Fibroblast of lung (primary cell): ENCODE results near the gene PNPLA7. TPM values are rescaled to one million over a fixed set of nuclear protein-coding genes. Genes with fewer than 3 reads are reported as not detected.
"Not testable (repeated sequence)": the region's sequence is repeated elsewhere in the genome, so short reads cannot be mapped to it uniquely, and the experiment has no call there.

Source experiments
- DNase-seq, 2 donors: peaks; one replicate each; pipeline versions ENCODE4 v3.0.0 to v3.0.0-alpha.2; 2010; ENCODE audit warnings: low read depth in 2 of 2
- H2AFZ ChIP-seq: 2 replicates; pipeline ENCODE4 v1.5.1; 2012; ENCODE audit warnings: low read length, control low read depth, inconsistent platforms
- H3K27ac ChIP-seq: 2 replicates; pipeline ENCODE4 v1.5.1; 2011; ENCODE audit warnings: low read length, control low read depth; ENCODE audit not compliant: insufficient read depth
- H3K27me3 ChIP-seq: 2 replicates; pipeline ENCODE4 v1.5.1; 2011; ENCODE audit warnings: mild to moderate bottlenecking, low read length; ENCODE audit not compliant: control insufficient read depth, insufficient read depth
- H3K36me3 ChIP-seq: 2 replicates; pipeline ENCODE4 v1.5.1; 2011; ENCODE audit warnings: low read length; ENCODE audit not compliant: control insufficient read depth, insufficient read depth
- H3K4me1 ChIP-seq: 2 replicates; pipeline ENCODE4 v1.5.1; 2011; ENCODE audit warnings: low read length; ENCODE audit not compliant: control insufficient read depth, insufficient read depth; ENCODE audit errors: extremely low read depth
- H3K4me2 ChIP-seq: 2 replicates; pipeline ENCODE4 v1.5.1; 2011; ENCODE audit warnings: low read length, control low read depth; ENCODE audit not compliant: insufficient read depth; ENCODE audit errors: extremely low read depth
- H3K4me3 ChIP-seq, 4 experiments: fragments of 200-600 bp in 1 of 4; sonication (generic) in 1 of 4; replicated peaks in 1 of 4; 2 replicates each; pipeline ENCODE4 v1.5.1; 2011 to 2016; ENCODE audit warnings: low read length in 4 of 4, low read depth in 3 of 4, mild to moderate bottlenecking in 3 of 4, control low read depth in 2 of 4, inconsistent platforms in 1 of 4, mixed read lengths in 1 of 4; ENCODE audit not compliant: insufficient read depth in 1 of 4; ENCODE audit errors: control extremely low read depth in 1 of 4
- H3K79me2 ChIP-seq: 2 replicates; pipeline ENCODE4 v1.5.1; 2012; ENCODE audit warnings: mild to moderate bottlenecking, low read length, inconsistent platforms; ENCODE audit not compliant: control insufficient read depth, insufficient read depth
- H3K9ac ChIP-seq: 2 replicates; pipeline ENCODE4 v1.5.1; 2011; ENCODE audit warnings: mild to moderate bottlenecking, low read length, control low read depth; ENCODE audit not compliant: insufficient read depth
- H3K9me3 ChIP-seq: 2 replicates; pipeline ENCODE4 v1.5.1; 2012; ENCODE audit warnings: low read depth, low read length; ENCODE audit not compliant: control insufficient read depth, insufficient read depth
- H4K20me1 ChIP-seq: 2 replicates; pipeline ENCODE4 v1.5.1; 2011; ENCODE audit warnings: low read length; ENCODE audit not compliant: control insufficient read depth, insufficient read depth; ENCODE audit errors: extremely low read depth
- CTCF ChIP-seq, 2 donors: IDR thresholded peaks in 1 of 2; conservative IDR thresholded peaks in 1 of 2; 1 replicate in 1 of 2; 2 replicates in 1 of 2; pipeline ENCODE4 v1.5.1; 2011 to 2012; ENCODE audit warnings: low read length in 2 of 2, control low read depth in 1 of 2, inconsistent platforms in 1 of 2, low read depth in 1 of 2, mild to moderate bottlenecking in 1 of 2
- EZH2 ChIP-seq: IDR thresholded peaks from 2 replicates; pipeline ENCODE4 v1.5.1; 2012; ENCODE audit warnings: low read length, control low read depth, mild to moderate bottlenecking; ENCODE audit errors: missing control alignments
- polyA plus RNA-seq, 2 donors: library from polyadenylated mRNA; depleted of rRNA in 1 of 2; stranded (reverse) in 1 of 2; unstranded in 1 of 2; fragments of >200 nt; gene quantifications; 2 replicates each; pipeline ENCODE4 v1.2.1, GENCODE V29; 2011 to 2012; ENCODE audit warnings: missing spikeins in 1 of 2
- total RNA-seq: library from RNA; depleted of rRNA; stranded (reverse); fragments of >200 nt; gene quantifications from 2 replicates; pipeline ENCODE4 v1.2.1, GENCODE V29; 2014

Gene PNPLA7
- total and polyA plus RNA-seq, 2 donors (not counting 1 experiment from before 2014, with no cell fraction given): 0.23 to 3.0 TPM

DNA sequence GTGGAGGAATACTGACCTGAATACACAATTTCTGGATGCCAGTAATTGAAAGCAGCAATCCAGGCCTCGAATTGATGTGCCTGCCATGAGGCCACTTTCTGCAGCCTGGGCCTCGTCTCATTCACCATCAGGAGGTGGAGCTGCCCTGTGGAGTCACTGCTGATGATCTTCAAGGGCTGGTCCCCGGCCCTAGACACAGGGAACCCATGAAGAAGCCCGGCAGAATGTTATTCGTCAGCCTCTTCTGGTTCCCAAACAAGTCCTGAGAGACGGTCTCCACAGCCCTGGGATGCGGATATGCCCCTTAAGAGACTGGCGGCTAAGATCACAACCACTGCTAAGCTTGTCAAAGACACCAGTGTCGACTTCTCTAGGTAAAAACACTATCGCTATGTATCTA is 24.0 kb upstream of the PNPLA7 start:
- Histone ChIP-seq H3K4me1 (peaks cover 7% of the 10 kb centered on the region), H3K36me3 (peaks cover 12% of the 10 kb centered on the region), H3K9me3 (no peaks in the 10 kb centered on the region), H3K4me2 (no peak overlapping the region), H3K27ac (no peak overlapping the region), H3K4me3 (no peak overlapping the region), H4K20me1 (no peaks in the 10 kb centered on the region), H3K79me2 (peaks cover 32% of the 10 kb centered on the region), H3K9ac (no peak overlapping the region), H3K27me3 (no peaks in the 10 kb centered on the region), H2AFZ (no peak overlapping the region)
- TF ChIP-seq CTCF (conservative IDR thresholded peaks at IDR 0.05 in 1 of 2, IDR thresholded peaks at IDR 0.05 in 1 of 2; ENCODE audit: low read depth in 1 of 2, low read length in 2 of 2): no peak
- TF ChIP-seq EZH2: no peak
- DNase-seq: no peak

- H3K79me2 ChIP-seq: peaks cover 8% of the 10 kb centered on the region
- H3K36me3 ChIP-seq: peaks cover 9% of the 10 kb centered on the region
- no peak overlapping the region for H3K27ac ChIP-seq
- no peak overlapping the region for H3K4me3 ChIP-seq
- H3K9ac ChIP-seq: no peak overlapping the region
- no peak for DNase-seq
- H3K4me1 ChIP-seq: no peaks in the 10 kb centered on the region
- no peak overlapping the region for H2AFZ ChIP-seq
- H4K20me1 ChIP-seq: no peaks in the 10 kb centered on the region
- no peak for TF ChIP-seq EZH2
- H3K27me3 ChIP-seq: no peaks in the 10 kb centered on the region
- H3K9me3 ChIP-seq: no peaks in the 10 kb centered on the region
- no peak overlapping the region for H3K4me2 ChIP-seq
Measured at GRCh38 chr9:137570566-137570965, 20.4 kb upstream of the PNPLA7 start.

GRCh38 chr9:137569609-137570203 is 19.5 kb upstream of the PNPLA7 start:
- no peak overlapping the region for H3K27ac ChIP-seq
- no peak overlapping the region for H3K4me3 ChIP-seq
- no peak overlapping the region for H3K4me2 ChIP-seq
- TF ChIP-seq CTCF (conservative IDR thresholded peaks at IDR 0.05 in 1 of 2, IDR thresholded peaks at IDR 0.05 in 1 of 2; ENCODE audit: low read depth in 1 of 2, low read length in 2 of 2): no peak
- no peak for TF ChIP-seq EZH2
- H4K20me1 ChIP-seq: no peaks in the 10 kb centered on the region
- no peaks in the 10 kb centered on the region for H3K4me1 ChIP-seq
- peaks cover 4% of the 10 kb centered on the region for H3K79me2 ChIP-seq
- H2AFZ ChIP-seq: no peak overlapping the region
- no peak for DNase-seq
- no peaks in the 10 kb centered on the region for H3K9me3 ChIP-seq
- H3K36me3 ChIP-seq: peaks cover 7% of the 10 kb centered on the region
- H3K9ac ChIP-seq: no peak overlapping the region
- no peaks in the 10 kb centered on the region for H3K27me3 ChIP-seq

GRCh38 chr9:137568445-137568844 is 18.2 kb upstream of the PNPLA7 start:
- not testable (repeated sequence) for H3K4me2 ChIP-seq, H3K9ac ChIP-seq, H3K4me1 ChIP-seq, H3K27ac ChIP-seq, H3K36me3 ChIP-seq, H4K20me1 ChIP-seq, H3K9me3 ChIP-seq, H2AFZ ChIP-seq, DNase-seq, H3K4me3 ChIP-seq, H3K79me2 ChIP-seq, H3K27me3 ChIP-seq
